ENCODE results near the gene PGS1. TPM values are rescaled to one million over a fixed set of nuclear protein-coding genes. Genes with fewer than 3 reads are reported as not detected.

The PGS1 gene
- total RNA-seq, 1 donor from 2014 or later = 45.2 TPM

GRCh38 chr17:78393575-78393974 lies 15.1 kb downstream of the PGS1 start:
- H3K9me3 Mint-ChIP-seq = no peaks in the 10 kb centered on the region
- no peak overlapping the region for H2AFZ ChIP-seq (replicated peaks)
- peaks cover 7% of the 10 kb centered on the region for H3K4me1 Mint-ChIP-seq
- H4K20me1 ChIP-seq (ENCODE audit: low read depth) = peaks cover 57% of the 10 kb centered on the region
- H3K4me3 Mint-ChIP-seq = no peak overlapping the region
- no peak overlapping the region for H3K4me2 ChIP-seq
- H3K79me2 ChIP-seq (ENCODE audit: low read depth) = peaks cover 81% of the 10 kb centered on the region
- H3K9me3 ChIP-seq (ENCODE audit: low read depth) = no peaks in the 10 kb centered on the region
- no peak overlapping the region for H3K9ac ChIP-seq
- no peak for DNase-seq (ENCODE audit: low spot score)
- no peak for TF ChIP-seq EZH2 (IDR thresholded peaks at IDR 0.05)
- no peak for TF ChIP-seq CTCF (IDR thresholded peaks at IDR 0.05)
- no peak for TF ChIP-seq EZH2phosphoT487 (IDR thresholded peaks at IDR 0.05)
- H3K36me3 ChIP-seq = no peaks in the 10 kb centered on the region
- H3K27me3 ChIP-seq = no peaks in the 10 kb centered on the region
- H3K4me3 ChIP-seq = no peak overlapping the region
- no peaks in the 10 kb centered on the region for H3F3A ChIP-seq (ENCODE audit: low read depth)
- H3K27me3 Mint-ChIP-seq (ENCODE audit: insufficient read depth, low read depth) = no peaks in the 10 kb centered on the region
- H3K27ac Mint-ChIP-seq = no peak overlapping the region
- H3K36me3 Mint-ChIP-seq = peaks cover 18% of the 10 kb centered on the region
- H3K27ac ChIP-seq = no peak overlapping the region
- H3K4me1 ChIP-seq = no peaks in the 10 kb centered on the region

GRCh38 chr17:78394209-78394608 lies 15.8 kb downstream of the PGS1 start:
- Histone ChIP-seq H3K4me1 (no peaks in the 10 kb centered on the region), H3K79me2 (ENCODE audit: low read depth) (peaks cover 74% of the 10 kb centered on the region), H4K20me1 (ENCODE audit: low read depth) (peaks cover 51% of the 10 kb centered on the region), H2AFZ (replicated peaks) (no peak overlapping the region), H3K4me2 (no peak overlapping the region), H3K27ac (no peak overlapping the region), H3K36me3 (no peaks in the 10 kb centered on the region), H3F3A (ENCODE audit: low read depth) (no peaks in the 10 kb centered on the region), H3K4me3 (no peak overlapping the region), H3K9me3 (ENCODE audit: low read depth) (no peaks in the 10 kb centered on the region), H3K27me3 (no peaks in the 10 kb centered on the region), H3K9ac (no peak overlapping the region)
- Mint-ChIP-seq H3K36me3 (peaks cover 24% of the 10 kb centered on the region), H3K27me3 (ENCODE audit: insufficient read depth, low read depth) (no peaks in the 10 kb centered on the region), H3K4me3 (no peak overlapping the region), H3K4me1 (peaks cover 7% of the 10 kb centered on the region), H3K9me3 (no peaks in the 10 kb centered on the region), H3K27ac (no peak overlapping the region)
- no peak for DNase-seq (ENCODE audit: low spot score)
- no peak for TF ChIP-seq EZH2phosphoT487 (IDR thresholded peaks at IDR 0.05)
- TF ChIP-seq EZH2 (IDR thresholded peaks at IDR 0.05) = no peak
- TF ChIP-seq CTCF (IDR thresholded peaks at IDR 0.05) = no peak

- TF ChIP-seq EZH2phosphoT487 (IDR thresholded peaks at IDR 0.05) (no peak), EZH2 (IDR thresholded peaks at IDR 0.05) (no peak), CTCF (IDR thresholded peaks at IDR 0.05) (no peak)
- Mint-ChIP-seq H3K36me3 (peaks cover 27% of the 10 kb centered on the region), H3K27me3 (ENCODE audit: insufficient read depth, low read depth) (peaks cover 2% of the 10 kb centered on the region), H3K27ac (no peak overlapping the region), H3K4me3 (no peak overlapping the region), H3K4me1 (peaks cover 5% of the 10 kb centered on the region), H3K9me3 (no peaks in the 10 kb centered on the region)
- Histone ChIP-seq H3K9ac (no peak overlapping the region), H3K36me3 (no peaks in the 10 kb centered on the region), H3K4me3 (no peak overlapping the region), H3K9me3 (ENCODE audit: low read depth) (no peaks in the 10 kb centered on the region), H3K79me2 (ENCODE audit: low read depth) (peaks cover 65% of the 10 kb centered on the region), H3K4me2 (no peak overlapping the region), H3K27me3 (no peaks in the 10 kb centered on the region), H3K4me1 (no peaks in the 10 kb centered on the region), H3K27ac (no peak overlapping the region), H2AFZ (replicated peaks) (no peak overlapping the region), H3F3A (ENCODE audit: low read depth) (no peaks in the 10 kb centered on the region), H4K20me1 (ENCODE audit: low read depth) (peaks cover 44% of the 10 kb centered on the region)
- no peak for DNase-seq (ENCODE audit: low spot score)
Observed at GRCh38 chr17:78395155-78395554, 16.7 kb downstream of the PGS1 start.
